HCT116 (cell line): ENCODE measurements around the gene MAP1LC3C.

ENCODE experiments used
- ELF1 ChIP-seq: IDR thresholded peaks from 2 replicates; pipeline ENCODE4 v1.6.1; 2012; ENCODE audit warnings: low read depth, borderline replicate concordance
- EZH2 ChIP-seq: fragments of 200-600 bp; sonication (generic); IDR thresholded peaks from 2 replicates; pipeline ENCODE4 v1.6.1; 2017; ENCODE audit warnings: antibody characterized with exemption, mixed run types
- FOSL1 ChIP-seq: IDR thresholded peaks from 2 replicates; pipeline ENCODE4 v1.6.1; 2012; ENCODE audit warnings: low read depth
- POLR2A ChIP-seq: IDR thresholded peaks from 2 replicates; pipeline ENCODE4 v1.7.0; 2011; ENCODE audit warnings: borderline replicate concordance; ENCODE audit not compliant: insufficient read depth, insufficient read length; ENCODE audit errors: extremely low read depth
- POLR2AphosphoS5 ChIP-seq: IDR thresholded peaks from 2 replicates; pipeline ENCODE4 v1.6.1; 2011; ENCODE audit warnings: mild to moderate bottlenecking, low read depth, low read length, moderate library complexity
- RAD21 ChIP-seq: IDR thresholded peaks from 2 replicates; pipeline ENCODE4 v1.6.1; 2012; ENCODE audit warnings: low read depth, mild to moderate bottlenecking
- SP1 ChIP-seq: IDR thresholded peaks from 2 replicates; pipeline ENCODE4 v1.6.1; 2012; ENCODE audit warnings: low read depth
- ZNF274 ChIP-seq: fragments of 200-500 bp; sonication (Bioruptor generic); IDR thresholded peaks from 2 replicates; pipeline ENCODE4 v1.6.1; 2014; ENCODE audit warnings: mild to moderate bottlenecking, low read depth, low read length, inconsistent platforms
- TF ChIP-seq, protein P1 (sequence below), 3 experiments: fragments of 200-600 bp in 1 of 3; sonication (generic) in 1 of 3; IDR thresholded peaks in 2 of 3; conservative IDR thresholded peaks in 1 of 3; 2 replicates each; pipeline ENCODE4 v1.5.1; 2012 to 2017; ENCODE audit warnings: low read depth in 2 of 3, low read length in 2 of 3, antibody characterized with exemption in 1 of 3, borderline replicate concordance in 1 of 3, control low read depth in 1 of 3, mild to moderate bottlenecking in 1 of 3, mixed read lengths in 1 of 3, mixed run types in 1 of 3, moderate library complexity in 1 of 3; ENCODE audit not compliant: insufficient read depth in 1 of 3

DNA sequence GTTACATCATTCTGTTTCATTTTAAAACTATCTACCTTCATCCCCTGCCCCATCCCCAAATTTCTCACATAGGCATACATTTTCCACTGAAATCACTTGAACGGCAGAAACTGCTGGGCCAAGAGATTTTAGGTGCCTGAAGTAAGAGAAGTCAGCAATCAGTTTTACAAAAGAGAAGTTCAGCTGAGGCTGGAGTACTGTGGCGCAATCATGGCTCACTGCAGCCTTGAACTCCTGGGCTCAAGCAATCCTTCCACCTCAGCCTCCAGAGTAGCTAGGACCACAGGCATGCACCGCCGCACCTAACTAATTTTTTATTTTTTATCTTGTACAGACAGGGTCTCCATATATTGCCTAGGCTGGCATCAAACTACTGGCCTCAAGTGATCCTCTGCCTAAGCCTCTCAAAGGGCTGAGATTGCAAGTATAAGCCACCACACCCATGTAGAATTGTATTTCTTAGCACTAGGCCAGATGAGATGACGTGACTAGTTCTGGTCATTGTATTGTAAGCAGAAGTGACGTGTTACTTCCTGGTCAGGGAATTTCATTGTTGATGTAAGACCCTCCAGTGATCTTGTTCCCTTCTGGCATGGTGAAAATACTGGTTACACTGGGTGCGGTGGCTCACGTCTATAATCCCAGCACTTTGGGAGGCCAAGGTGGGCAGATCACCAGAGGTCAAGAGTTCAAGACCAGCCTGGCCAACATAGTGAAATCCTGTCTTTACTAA is 34.2 kb downstream of the MAP1LC3C start:
- TF ChIP-seq EZH2 (no peak), POLR2AphosphoS5 (no peak), ZNF274 (no peak), SP1 (no peak), FOSL1 (no peak), POLR2A (no peak), RAD21 (no peak), ELF1 (no peak)
- TF ChIP-seq, protein P1, sequence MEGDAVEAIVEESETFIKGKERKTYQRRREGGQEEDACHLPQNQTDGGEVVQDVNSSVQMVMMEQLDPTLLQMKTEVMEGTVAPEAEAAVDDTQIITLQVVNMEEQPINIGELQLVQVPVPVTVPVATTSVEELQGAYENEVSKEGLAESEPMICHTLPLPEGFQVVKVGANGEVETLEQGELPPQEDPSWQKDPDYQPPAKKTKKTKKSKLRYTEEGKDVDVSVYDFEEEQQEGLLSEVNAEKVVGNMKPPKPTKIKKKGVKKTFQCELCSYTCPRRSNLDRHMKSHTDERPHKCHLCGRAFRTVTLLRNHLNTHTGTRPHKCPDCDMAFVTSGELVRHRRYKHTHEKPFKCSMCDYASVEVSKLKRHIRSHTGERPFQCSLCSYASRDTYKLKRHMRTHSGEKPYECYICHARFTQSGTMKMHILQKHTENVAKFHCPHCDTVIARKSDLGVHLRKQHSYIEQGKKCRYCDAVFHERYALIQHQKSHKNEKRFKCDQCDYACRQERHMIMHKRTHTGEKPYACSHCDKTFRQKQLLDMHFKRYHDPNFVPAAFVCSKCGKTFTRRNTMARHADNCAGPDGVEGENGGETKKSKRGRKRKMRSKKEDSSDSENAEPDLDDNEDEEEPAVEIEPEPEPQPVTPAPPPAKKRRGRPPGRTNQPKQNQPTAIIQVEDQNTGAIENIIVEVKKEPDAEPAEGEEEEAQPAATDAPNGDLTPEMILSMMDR (IDR thresholded peaks at IDR 0.05 in 2 of 3, conservative IDR thresholded peaks at IDR 0.05 in 1 of 3; ENCODE audit: borderline replicate concordance in 1 of 3, insufficient read depth in 1 of 3, low read depth in 2 of 3, low read length in 2 of 3) = no peak
